T47D (cell line): Measurements from ENCODE around the gene EXOSC6.
"Not testable (repeated sequence)": the region's sequence is repeated elsewhere in the genome, so short reads cannot be mapped to it uniquely, and the experiment has no call there.

Experiments used
- DNase-seq, 2 experiments: peaks; one replicate each; pipeline versions ENCODE4 v3.0.0 to v3.0.0-alpha.2; 2011 to 2012; ENCODE audit warnings: low read depth in 1 of 2, low spot score in 1 of 2
- JUND ChIP-seq: IDR thresholded peaks from 2 replicates; pipeline ENCODE4 v1.6.1; 2012; ENCODE audit warnings: low read depth
- in situ Hi-C: cut with HindIII; loops from 2 replicates; pipeline ENCODE4 v1.10.0; 2016; ENCODE audit warnings: low sequenced_read_pairs, low pct_unique_long_range_greater_than_20kb

Gene EXOSC6

GRCh38 chr16:70250748-70251628 is 752 bp downstream of the EXOSC6 start:
- no peak for TF ChIP-seq JUND
- in situ Hi-C loops = no loop called here
- DNase-seq = peak; percentile 46 to 57

- DNase-seq, in situ Hi-C loops: not testable (repeated sequence)
These were observed 2.0 kb downstream of the EXOSC6 start for GRCh38 chr16:70249697-70250096.

- DNase-seq, in situ Hi-C loops: not testable (repeated sequence)
These were observed 13.0 kb downstream of the EXOSC6 start for GRCh38 chr16:70238773-70239172.

GRCh38 chr16:70231831-70232230 is 19.9 kb downstream of the EXOSC6 start:
- in situ Hi-C loops, DNase-seq: not testable (repeated sequence)

GRCh38 chr16:70226024-70226423 is 25.7 kb downstream of the EXOSC6 start:
- in situ Hi-C loops, DNase-seq: not testable (repeated sequence)

- in situ Hi-C loops, DNase-seq: not testable (repeated sequence)
These were observed 26.3 kb downstream of the EXOSC6 start for GRCh38 chr16:70225430-70225829.

GRCh38 chr16:70224645-70225044 is 27.1 kb downstream of the EXOSC6 start:
- in situ Hi-C loops, DNase-seq: not testable (repeated sequence)

- in situ Hi-C loops, DNase-seq: not testable (repeated sequence)
These were observed 27.7 kb downstream of the EXOSC6 start for GRCh38 chr16:70223971-70224513.

GRCh38 chr16:70223216-70223615 is 28.5 kb downstream of the EXOSC6 start:
- in situ Hi-C loops = not testable (repeated sequence)

GRCh38 chr16:70222574-70222973 is 29.2 kb downstream of the EXOSC6 start:
- in situ Hi-C loops, DNase-seq: not testable (repeated sequence)

More at GRCh38 chr16:70223216-70223615, 28.5 kb downstream of the EXOSC6 start:
- not testable (repeated sequence) for DNase-seq

GRCh38 chr16:70218586-70218985 is 33.2 kb downstream of the EXOSC6 start:
- DNase-seq, in situ Hi-C loops: not testable (repeated sequence)

GRCh38 chr16:70206382-70206781 is 45.4 kb downstream of the EXOSC6 start:
- DNase-seq, in situ Hi-C loops: not testable (repeated sequence)

- in situ Hi-C loops, DNase-seq: not testable (repeated sequence)
These were observed 46.9 kb downstream of the EXOSC6 start for GRCh38 chr16:70204668-70205405.

GRCh38 chr16:70204010-70204409 is 47.7 kb downstream of the EXOSC6 start:
- DNase-seq, in situ Hi-C loops: not testable (repeated sequence)

GRCh38 chr16:70203508-70203907 is 48.2 kb downstream of the EXOSC6 start:
- DNase-seq, in situ Hi-C loops: not testable (repeated sequence)

- DNase-seq, in situ Hi-C loops: not testable (repeated sequence)
These were observed 51.7 kb downstream of the EXOSC6 start for GRCh38 chr16:70200063-70200462.

- in situ Hi-C loops, DNase-seq: not testable (repeated sequence)
These were observed 52.6 kb downstream of the EXOSC6 start for GRCh38 chr16:70199170-70199569.

- in situ Hi-C loops, DNase-seq: not testable (repeated sequence)
These were observed 53.1 kb downstream of the EXOSC6 start for GRCh38 chr16:70198666-70199065.
